GM12892 (cell line): ENCODE measurements around the gene SREK1.

ENCODE experiments used
- POLR2A ChIP-seq: IDR thresholded peaks from 2 replicates; pipeline ENCODE4 v1.6.1; 2011; ENCODE audit warnings: low read depth, low read length, control low read depth
- TAF1 ChIP-seq: IDR thresholded peaks from 2 replicates; pipeline ENCODE4 v1.6.1; 2011; ENCODE audit warnings: low read depth, mild to moderate bottlenecking, control low read depth, low read length, borderline replicate concordance

DNA sequence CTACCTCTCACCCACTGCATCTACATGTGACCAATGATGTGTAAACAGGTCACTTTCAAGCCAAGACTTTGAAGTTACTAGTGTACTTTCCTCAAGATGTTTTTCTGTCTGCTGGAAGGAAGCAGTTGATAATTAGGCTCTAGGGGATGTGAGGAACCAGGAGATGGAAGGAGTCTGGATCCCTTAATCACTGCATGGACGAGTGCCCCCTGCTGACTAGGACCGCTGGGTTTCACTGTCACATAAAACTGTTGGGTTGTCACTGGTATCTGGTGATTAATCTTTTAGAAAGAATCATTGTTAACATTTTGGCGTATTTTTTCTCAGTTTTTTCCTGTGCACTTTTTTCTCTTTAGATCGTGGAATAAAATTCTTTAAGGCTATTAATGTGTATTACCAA, 79.5 kb downstream of the SREK1 start:
- TF ChIP-seq TAF1 (no peak), POLR2A (no peak)
